HEK293 (cell line): ENCODE results near the gene PDLIM5.

Experiments used
- CTCF ChIA-PET: fragments of 350-600 bp; formaldehyde crosslinking; extraction: SDS; loops from one replicate; lab custom pipeline; 2021; ENCODE audit warnings: antibody characterized with exemption; lab: Yijun Ruan, JAX
- POLR2A ChIA-PET: fragments of 300-600 bp; formaldehyde crosslinking; extraction: SDS; loops from one replicate; lab custom pipeline; 2020; ENCODE audit warnings: antibody characterized with exemption, inconsistent platforms; lab: Yijun Ruan, JAX
- H3K27ac ChIP-seq: fragments of 200-500 bp; sonication (Bioruptor generic); 2 replicates; pipeline ENCODE4 v1.5.1; 2014; ENCODE audit warnings: low read depth, low read length, control low read depth, inconsistent platforms; ENCODE audit errors: extremely low read depth
- H3K36me3 ChIP-seq, 2 experiments: fragments of 200-500 bp in 1 of 2; sonication (Bioruptor generic) in 1 of 2; 1 replicate in 1 of 2; 2 replicates in 1 of 2; pipeline ENCODE4 v1.5.1; 2014 to 2017; ENCODE audit warnings: inconsistent platforms in 2 of 2, low read length in 2 of 2; ENCODE audit not compliant: control insufficient read depth in 2 of 2, insufficient read depth in 1 of 2
- H3K4me1 ChIP-seq: fragments of 200-500 bp; sonication (Bioruptor generic); 2 replicates; pipeline ENCODE4 v1.5.1; 2014; ENCODE audit warnings: mild to moderate bottlenecking, low read length, inconsistent platforms; ENCODE audit not compliant: control insufficient read depth, insufficient read depth
- H3K4me3 ChIP-seq: 2 replicates; pipeline ENCODE4 v1.5.1; 2011; ENCODE audit warnings: low read depth, mild to moderate bottlenecking, control low read depth, low read length, moderate library complexity
- H3K9me3 ChIP-seq: fragments of 200-500 bp; sonication (Bioruptor generic); 2 replicates; pipeline ENCODE4 v1.5.1; 2014; ENCODE audit warnings: low read depth, low read length, inconsistent platforms; ENCODE audit not compliant: control insufficient read depth, insufficient read depth
- ATF2 ChIP-seq: fragments of 450-650 bp; formaldehyde crosslinking; IDR thresholded peaks from 2 replicates; pipeline ENCODE4 v1.5.1; 2016; ENCODE audit warnings: missing biosample characterization, missing genetic modification characterization, low read depth
- ELK4 ChIP-seq: IDR thresholded peaks from 2 replicates; pipeline ENCODE4 v1.6.1; 2011; ENCODE audit warnings: mild to moderate bottlenecking, low read depth, low read length, borderline replicate concordance
- PRDM10 ChIP-seq: fragments of 450-650 bp; formaldehyde crosslinking; IDR thresholded peaks from 2 replicates; pipeline ENCODE4 v1.5.1; 2016; ENCODE audit warnings: missing biosample characterization, missing genetic modification characterization
- PRDM6 ChIP-seq: fragments of 450-650 bp; formaldehyde crosslinking; IDR thresholded peaks from 2 replicates; pipeline ENCODE4 v1.5.1; 2017; ENCODE audit warnings: missing biosample characterization, missing genetic modification characterization
- SCRT2 ChIP-seq: fragments of 450-650 bp; formaldehyde crosslinking; IDR thresholded peaks from 2 replicates; pipeline ENCODE4 v1.5.1; 2016; ENCODE audit warnings: missing biosample characterization, missing genetic modification characterization
- SP3 ChIP-seq: fragments of 450-650 bp; formaldehyde crosslinking; IDR thresholded peaks from 2 replicates; pipeline ENCODE4 v1.5.1; 2016; ENCODE audit warnings: missing biosample characterization, missing genetic modification characterization
- ZBTB20 ChIP-seq: fragments of 450-650 bp; formaldehyde crosslinking; IDR thresholded peaks from 2 replicates; pipeline ENCODE4 v1.5.1; 2016; ENCODE audit warnings: missing biosample characterization, missing genetic modification characterization
- ZIC2 ChIP-seq: fragments of 450-650 bp; formaldehyde crosslinking; IDR thresholded peaks from 2 replicates; pipeline ENCODE4 v1.5.1; 2016; ENCODE audit warnings: missing biosample characterization, missing genetic modification characterization
- ZNF211 ChIP-seq: fragments of 450-650 bp; formaldehyde crosslinking; IDR thresholded peaks from 2 replicates; pipeline ENCODE4 v1.5.1; 2016; ENCODE audit warnings: low read depth, missing biosample characterization, missing genetic modification characterization
- ZNF302 ChIP-seq: fragments of 450-650 bp; formaldehyde crosslinking; IDR thresholded peaks from 2 replicates; pipeline ENCODE4 v1.5.1; 2016; ENCODE audit warnings: missing biosample characterization, missing genetic modification characterization, low read depth
- ZNF366 ChIP-seq: fragments of 450-650 bp; formaldehyde crosslinking; conservative IDR thresholded peaks from 2 replicates; pipeline ENCODE4 v1.5.1; 2016; ENCODE audit warnings: missing biosample characterization, missing genetic modification characterization
- ZNF391 ChIP-seq: fragments of 450-650 bp; formaldehyde crosslinking; IDR thresholded peaks from 2 replicates; pipeline ENCODE4 v1.5.1; 2016; ENCODE audit warnings: low read depth, missing biosample characterization, missing genetic modification characterization, borderline replicate concordance
- ZNF398 ChIP-seq: fragments of 450-650 bp; formaldehyde crosslinking; IDR thresholded peaks from 2 replicates; pipeline ENCODE4 v1.5.1; 2017; ENCODE audit warnings: missing biosample characterization, missing genetic modification characterization
- ZNF529 ChIP-seq: fragments of 450-650 bp; formaldehyde crosslinking; IDR thresholded peaks from 2 replicates; pipeline ENCODE4 v1.5.1; 2017; ENCODE audit warnings: missing genetic modification characterization, missing biosample characterization; ENCODE audit not compliant: insufficient replicate concordance
- ZNF600 ChIP-seq: fragments of 450-650 bp; formaldehyde crosslinking; IDR thresholded peaks from 2 replicates; pipeline ENCODE4 v1.5.1; 2016; ENCODE audit warnings: missing biosample characterization, missing genetic modification characterization
- ZNF629 ChIP-seq: fragments of 450-650 bp; formaldehyde crosslinking; IDR thresholded peaks from 2 replicates; pipeline ENCODE4 v1.5.1; 2017; ENCODE audit warnings: missing biosample characterization, missing genetic modification characterization
- ZNF639 ChIP-seq: fragments of 450-650 bp; formaldehyde crosslinking; IDR thresholded peaks from 2 replicates; pipeline ENCODE4 v1.5.1; 2016; ENCODE audit warnings: missing biosample characterization, missing genetic modification characterization
- ZNF645 ChIP-seq: fragments of 450-650 bp; formaldehyde crosslinking; IDR thresholded peaks from 2 replicates; pipeline ENCODE4; 2016; ENCODE audit warnings: missing biosample characterization, missing genetic modification characterization
- ZNF670 ChIP-seq: fragments of 450-650 bp; formaldehyde crosslinking; IDR thresholded peaks from 2 replicates; pipeline ENCODE4 v1.5.1; 2016; ENCODE audit warnings: missing biosample characterization, missing genetic modification characterization, low read depth
- ZNF785 ChIP-seq: fragments of 450-650 bp; formaldehyde crosslinking; IDR thresholded peaks from 2 replicates; pipeline ENCODE4 v1.5.1; 2016; ENCODE audit warnings: missing biosample characterization, missing genetic modification characterization
- ZSCAN30 ChIP-seq: fragments of 450-650 bp; IDR thresholded peaks from 2 replicates; pipeline ENCODE4 v1.5.1; 2018; ENCODE audit warnings: missing biosample characterization, mild to moderate bottlenecking, missing genetic modification characterization, moderate library complexity

The PDLIM5 gene

GRCh38 chr4:94488670-94489069 is 36.9 kb downstream of the PDLIM5 start (continued):
- TF ChIP-seq ZNF645 (tag by site-specific recombination) (no peak), ZNF629 (tag by site-specific recombination) (peak; percentile 31; the same call in 1 of the 2 replicates), SP3 (no peak), ZNF398 (peak; percentile 70), ZBTB20 (tag by site-specific recombination) (no peak), PRDM10 (tag by site-specific recombination) (no peak), ZSCAN30 (0 out of 2 replicates have a peak, but pooled peaks have one; percentile 21)

- no peak overlapping the region for H3K4me3 ChIP-seq
- ChIA-PET CTCF (no interaction called here), POLR2A (no interaction called here)
- H3K9me3 ChIP-seq = no peaks in the 10 kb centered on the region
- H3K4me1 ChIP-seq = no peaks in the 10 kb centered on the region
- no peaks in the 10 kb centered on the region for H3K36me3 ChIP-seq
- no peak overlapping the region for H3K27ac ChIP-seq
- TF ChIP-seq ZNF600 (tag by site-specific recombination) (0 out of 2 replicates have a peak, but pooled peaks have one; percentile 32), ATF2 (tag by site-specific recombination) (peak; percentile 42; the same call in 1 of the 2 replicates), ZNF302 (tag by site-specific recombination) (no peak)
These were observed 37.4 kb downstream of the PDLIM5 start for GRCh38 chr4:94489098-94489497.

GRCh38 chr4:94490437-94490836 is 38.7 kb downstream of the PDLIM5 start:
- ChIA-PET POLR2A (no interaction called here), CTCF (interaction anchor here (0.6 kb wide), 1 partner anchor 59 kb away, joined by 4 read pairs; no protein-coding TSS in a partner anchor)
- Histone ChIP-seq H3K9me3 (no peaks in the 10 kb centered on the region), H3K27ac (no peak overlapping the region), H3K4me3 (no peak overlapping the region), H3K36me3 (no peaks in the 10 kb centered on the region), H3K4me1 (no peaks in the 10 kb centered on the region)
- TF ChIP-seq ZNF529 (tag by site-specific recombination) (no peak), SCRT2 (no peak), ELK4 (no peak), ZNF366 (tag by site-specific recombination) (no peak), ZNF670 (tag by site-specific recombination) (no peak), PRDM6 (tag by site-specific recombination) (no peak), ZNF785 (tag by site-specific recombination) (no peak), ZIC2 (tag by site-specific recombination) (no peak), ZNF391 (tag by site-specific recombination) (no peak), ZNF211 (tag by site-specific recombination) (no peak), ZNF639 (tag by site-specific recombination) (no peak)
